NCI-H1930 (cell line): ENCODE measurements around the gene KCNJ9.
"Not testable (repeated sequence)": the region's sequence is repeated elsewhere in the genome, so short reads cannot be mapped to it uniquely, and the experiment has no call there.

Experiments used
- DNase-seq, 2 experiments: peaks; one replicate each; lab custom pipeline; 2025; lab: John Stamatoyannopoulos, UW

KCNJ9 gene

GRCh38 chr1:160081261-160081936 is at the start of gene KCNJ9:
Gene KCNJ9 (plus strand): TSS chr1:160081538. CDS start chr1:160084031, 2,493 bp downstream.
- DNase-seq = no peak

DNA sequence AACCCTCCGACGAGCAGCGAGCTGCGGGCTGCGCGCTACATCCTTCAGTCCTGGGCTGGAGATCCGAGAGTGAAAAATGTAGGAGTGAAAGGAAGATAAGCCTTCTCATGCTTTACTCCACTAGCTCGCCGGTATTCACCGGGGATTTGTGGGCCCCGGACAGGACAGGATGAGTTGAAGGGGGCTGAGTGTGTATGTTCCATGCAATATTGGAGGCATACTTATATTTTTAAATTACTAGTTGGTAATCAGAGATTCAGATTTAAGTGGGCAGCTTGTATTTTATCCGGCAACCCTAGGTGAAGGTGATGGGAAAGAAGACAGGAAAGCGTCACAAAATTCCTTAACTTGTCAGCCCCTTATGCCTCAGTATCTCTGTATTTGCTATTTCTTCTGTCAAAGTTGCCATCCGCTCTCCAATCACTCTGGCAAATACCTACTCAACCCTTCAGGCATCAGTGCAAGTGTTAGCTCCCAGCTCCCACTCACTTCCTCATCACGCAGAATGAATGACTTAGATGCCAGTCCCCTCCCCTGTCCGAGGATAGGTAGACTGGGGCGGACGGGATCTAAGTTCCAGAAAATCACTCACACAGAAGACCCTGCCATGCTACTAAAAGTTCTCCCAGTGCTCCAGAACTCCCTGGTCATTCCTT is 49.0 kb upstream of the KCNJ9 start:
- DNase-seq = no peak

GRCh38 chr1:160040476-160040875 is 40.9 kb upstream of the KCNJ9 start:
- DNase-seq = no peak

- DNase-seq = no peak
These were observed 37.8 kb upstream of the KCNJ9 start for GRCh38 chr1:160043543-160043942.

DNA sequence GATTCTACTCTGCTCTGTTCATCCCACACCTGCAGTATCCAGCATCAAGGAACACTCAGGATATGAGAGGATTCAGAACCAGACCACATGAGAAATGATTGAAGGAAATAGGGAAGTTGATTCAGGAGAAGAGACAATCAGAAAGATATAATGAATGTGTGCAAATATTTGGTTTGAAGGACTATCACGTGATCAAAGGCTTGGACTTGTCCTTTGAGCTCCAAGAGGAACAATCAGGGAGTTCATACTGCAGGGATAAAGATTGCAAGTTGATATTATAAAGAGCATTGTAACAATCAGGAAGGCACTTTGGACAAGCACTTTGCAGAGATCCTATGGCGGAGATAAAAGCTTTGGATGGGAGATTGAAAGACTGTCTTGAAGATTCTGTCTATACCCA is 35.7 kb upstream of the KCNJ9 start:
- DNase-seq = no peak

DNA sequence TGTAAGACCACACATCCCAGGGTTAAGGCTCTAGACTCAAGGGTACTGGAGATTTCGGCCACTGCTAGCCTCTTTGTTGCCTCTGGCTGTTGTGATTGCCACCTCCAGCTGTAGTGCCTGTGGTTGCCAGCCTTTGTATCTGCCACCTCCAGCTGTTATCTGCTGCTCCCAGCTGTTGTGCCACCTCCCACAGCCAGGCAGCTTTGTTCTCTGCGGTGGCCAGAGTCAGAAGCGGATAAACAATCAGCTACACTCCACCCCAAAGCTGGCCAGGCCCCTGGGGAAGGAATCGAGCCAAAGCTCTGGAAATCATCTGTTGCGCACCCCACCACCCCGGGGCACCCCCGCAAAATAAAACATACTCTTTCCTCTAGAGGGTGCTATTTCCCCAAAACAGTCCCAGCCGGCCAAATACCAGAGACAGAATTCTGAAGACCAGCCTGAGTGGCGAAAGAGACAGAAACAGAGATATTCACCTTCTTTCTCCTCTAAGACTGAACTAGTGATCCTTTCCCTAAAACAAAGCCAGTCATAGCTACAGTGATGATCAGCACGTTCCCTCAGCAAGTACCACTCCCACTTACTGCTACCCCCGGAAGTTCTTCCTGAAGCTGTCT is 34.7 kb upstream of the KCNJ9 start:
- no peak for DNase-seq

GRCh38 chr1:160047111-160047991 is 34.0 kb upstream of the KCNJ9 start:
- no peak for DNase-seq

DNA sequence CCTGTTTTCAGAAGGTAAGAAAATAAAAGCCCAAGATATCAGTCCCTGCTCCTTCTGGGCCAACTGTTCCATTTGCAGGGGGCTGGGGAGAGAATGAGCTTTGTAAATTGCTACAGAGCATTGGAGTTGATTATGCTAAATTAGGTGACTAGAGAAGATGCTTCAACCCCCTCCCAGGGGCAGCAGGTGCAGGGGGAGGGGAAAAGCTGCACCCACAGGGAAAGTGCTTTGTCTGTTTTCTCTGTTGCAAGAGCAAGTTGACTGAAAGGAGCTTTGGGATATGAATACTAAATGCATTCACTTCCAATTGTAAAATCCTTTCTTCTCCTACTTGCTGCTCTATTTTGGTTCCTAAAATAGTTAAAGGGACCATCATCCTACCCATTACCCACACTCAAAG is 33.0 kb upstream of the KCNJ9 start:
- DNase-seq = no peak

GRCh38 chr1:160049101-160049500 is 32.2 kb upstream of the KCNJ9 start:
- no peak for DNase-seq

GRCh38 chr1:160050182-160050581 is 31.2 kb upstream of the KCNJ9 start:
- DNase-seq = not testable (repeated sequence)

GRCh38 chr1:160050619-160051018 is 30.7 kb upstream of the KCNJ9 start:
- DNase-seq = no peak

DNA sequence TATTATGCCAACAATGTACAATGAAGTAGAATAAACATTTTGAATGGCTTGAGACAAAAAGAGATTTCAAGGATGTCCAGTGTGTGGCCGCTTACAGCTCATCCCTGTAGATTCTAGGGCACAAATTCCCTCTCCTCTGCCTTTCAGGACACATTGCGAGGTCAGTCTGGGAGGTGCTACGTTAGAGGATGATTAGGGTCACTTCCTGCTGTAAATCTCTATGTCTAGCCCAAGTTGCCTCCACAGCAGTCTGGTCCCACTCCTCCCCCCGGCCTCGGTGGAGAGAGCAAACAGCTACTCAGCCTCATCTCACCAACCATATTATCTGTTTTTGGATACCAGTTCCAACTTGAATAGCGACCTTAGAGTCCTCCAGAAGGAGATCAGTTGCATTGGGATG is 28.4 kb upstream of the KCNJ9 start:
- DNase-seq = no peak

DNA sequence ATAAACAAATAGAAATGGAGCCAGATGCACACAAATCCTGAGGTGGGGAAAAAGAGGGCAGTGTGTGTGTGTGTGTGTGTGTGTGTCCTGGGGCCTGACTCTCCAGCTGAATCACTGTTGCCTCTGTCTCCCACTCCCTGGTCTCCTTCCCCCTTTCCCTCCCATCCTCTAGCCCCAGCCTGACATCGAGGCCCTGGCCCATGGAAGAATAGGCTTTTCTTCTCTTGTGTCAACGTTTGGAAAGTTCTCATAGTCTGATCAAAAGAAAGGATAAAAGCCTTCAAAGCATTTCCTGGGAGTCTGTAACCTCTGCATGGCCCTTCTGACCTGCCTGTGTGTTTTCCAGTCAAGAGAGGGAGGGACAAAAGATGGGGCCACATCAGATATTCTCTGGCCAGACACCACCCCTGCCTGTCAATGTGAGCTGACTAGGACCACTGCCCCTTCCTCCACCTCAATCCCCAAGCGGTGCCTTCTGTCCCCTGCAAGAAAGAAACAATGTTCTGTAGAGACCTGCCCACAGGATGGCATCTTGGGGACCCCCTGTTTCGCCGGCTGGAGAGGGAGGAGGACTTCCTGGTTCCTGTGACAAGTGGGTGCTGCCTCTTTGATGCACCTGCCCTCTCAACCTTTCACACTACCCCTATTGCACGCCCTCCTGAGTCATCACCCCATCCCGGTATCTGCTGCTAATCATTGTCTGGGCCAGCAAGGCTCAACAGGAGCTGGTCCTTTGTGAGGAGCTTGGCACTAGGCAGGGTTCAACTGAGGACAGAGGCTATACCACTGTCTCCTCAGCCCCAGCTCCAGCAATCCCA is 27.6 kb upstream of the KCNJ9 start:
- no peak for DNase-seq

DNA sequence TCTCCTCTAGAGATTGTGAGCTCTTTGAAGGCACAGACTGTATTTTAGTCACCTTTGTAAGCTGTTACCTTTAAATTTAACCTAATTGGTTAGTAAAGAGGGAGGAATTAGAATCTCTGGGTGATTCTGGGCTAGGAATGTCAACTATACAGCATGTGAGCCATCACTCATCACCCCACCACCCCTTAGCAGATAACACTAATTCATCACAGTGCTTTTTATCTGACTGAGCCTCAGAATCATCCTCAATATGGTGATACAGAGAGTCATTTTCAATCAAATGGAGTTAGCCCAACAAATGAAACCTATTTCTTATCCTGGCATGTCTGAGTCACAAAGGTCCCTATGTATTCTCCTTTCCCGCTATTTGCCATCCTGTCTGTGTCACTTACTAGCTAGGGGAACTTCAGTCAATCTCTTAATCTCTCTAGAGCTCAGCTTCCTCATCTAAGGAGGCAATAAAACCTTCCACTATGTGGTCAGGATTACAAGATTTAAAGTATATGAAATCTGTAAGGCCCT is 24.6 kb upstream of the KCNJ9 start:
- DNase-seq = no peak

DNA sequence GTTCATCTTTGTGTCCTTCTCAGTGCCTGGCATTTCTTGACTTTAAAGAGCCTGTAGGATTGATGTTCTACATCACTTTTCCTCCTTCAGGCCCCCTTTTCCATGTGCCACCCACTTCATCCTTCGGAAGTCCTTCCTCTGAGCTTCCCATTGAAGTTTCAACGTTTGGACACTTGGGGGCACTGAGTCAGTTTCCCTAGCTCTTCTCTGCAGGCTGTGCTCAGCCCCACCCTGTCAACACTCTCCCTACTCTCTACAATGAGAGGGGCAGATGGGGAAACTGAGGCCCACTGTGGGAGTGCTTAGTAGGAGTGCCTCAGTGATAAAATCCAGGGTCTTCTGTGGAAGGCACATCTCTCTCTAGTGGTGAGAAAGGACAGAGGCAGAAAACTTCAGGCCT is 23.3 kb upstream of the KCNJ9 start:
- no peak for DNase-seq

- no peak for DNase-seq
These were observed 19.7 kb upstream of the KCNJ9 start for GRCh38 chr1:160061369-160062229.

GRCh38 chr1:160062230-160062532 is 19.2 kb upstream of the KCNJ9 start:
- DNase-seq = no peak

DNA sequence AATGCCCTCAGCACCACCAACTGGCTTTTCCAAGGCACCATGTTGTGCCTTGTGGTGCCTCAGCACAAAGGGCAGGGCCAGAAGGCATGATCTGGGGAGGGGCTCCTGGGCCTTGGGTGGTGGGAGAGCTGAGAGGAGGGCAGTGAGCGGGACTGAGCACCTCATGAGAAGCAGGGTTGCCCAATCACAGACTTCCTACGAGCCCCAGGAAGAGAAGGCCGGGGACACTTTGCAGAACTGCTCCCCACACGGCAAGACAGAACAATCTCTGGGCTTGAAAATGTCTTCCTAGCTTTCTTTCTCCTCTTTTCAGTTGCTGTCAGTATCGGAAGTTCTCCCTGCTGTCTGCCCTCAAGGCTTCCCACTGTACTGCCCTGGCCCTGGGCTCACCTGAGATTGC is 18.2 kb upstream of the KCNJ9 start:
- DNase-seq = no peak

GRCh38 chr1:160064164-160064563 is 17.2 kb upstream of the KCNJ9 start:
- DNase-seq = no peak

DNA sequence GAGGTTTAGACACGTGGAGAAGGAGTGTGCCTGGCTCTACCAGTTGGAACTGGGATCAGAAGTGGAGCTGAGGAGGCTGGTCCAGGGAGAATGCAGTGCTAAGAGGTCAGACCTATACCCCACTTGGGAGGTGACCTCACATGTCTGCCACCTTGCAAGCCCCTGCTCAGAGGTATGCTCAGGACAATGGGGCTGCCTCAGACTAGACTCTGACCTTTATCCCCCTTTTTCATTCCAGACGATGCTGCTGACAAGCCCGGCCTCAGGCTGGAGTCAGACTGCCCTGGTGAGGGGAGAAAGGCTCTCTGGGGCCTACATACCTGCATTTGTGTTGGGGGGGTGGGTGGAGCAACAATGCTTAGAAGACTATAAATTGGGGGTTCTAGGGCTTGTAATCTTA is 16.6 kb upstream of the KCNJ9 start:
- no peak for DNase-seq
